Measurements from ENCODE around the gene RAD51B.
"Not testable (repeated sequence)": the region's sequence is repeated elsewhere in the genome, so short reads cannot be mapped to it uniquely, and the experiment has no call there.

The RAD51B gene

GRCh38 chr14:68685419-68686204 lies 866.0 kb downstream of the RAD51B start:
- peak; percentile 36 to 57 for DNase-seq (ENCODE audit: low read depth in 2 of 2)

- DNase-seq (ENCODE audit: low read depth in 2 of 2) = no peak
Measured at GRCh38 chr14:68686205-68686465, 866.6 kb downstream of the RAD51B start.

GRCh38 chr14:68686724-68687123 lies 867.1 kb downstream of the RAD51B start:
- DNase-seq (ENCODE audit: low read depth in 2 of 2) = no peak

GRCh38 chr14:68687746-68688145 lies 868.2 kb downstream of the RAD51B start:
- no peak for DNase-seq (ENCODE audit: low read depth in 2 of 2)

GRCh38 chr14:68688872-68689371 lies 869.3 kb downstream of the RAD51B start:
- DNase-seq (ENCODE audit: low read depth in 2 of 2) = no peak

- DNase-seq (ENCODE audit: low read depth in 2 of 2) = no peak
Measured at GRCh38 chr14:68689511-68689910, 869.9 kb downstream of the RAD51B start.

GRCh38 chr14:68690089-68690958 lies 870.7 kb downstream of the RAD51B start:
- no peak for DNase-seq (ENCODE audit: low read depth in 2 of 2)

- no peak for DNase-seq (ENCODE audit: low read depth in 2 of 2)
Measured at GRCh38 chr14:68691031-68691791, 871.6 kb downstream of the RAD51B start.

- DNase-seq (ENCODE audit: low read depth in 2 of 2) = no peak
Measured at GRCh38 chr14:68691792-68692118, 872.2 kb downstream of the RAD51B start.

- DNase-seq (ENCODE audit: low read depth in 2 of 2) = no peak
Measured at GRCh38 chr14:68692216-68692615, 872.6 kb downstream of the RAD51B start.

GRCh38 chr14:68692916-68693771 lies 873.6 kb downstream of the RAD51B start:
- no peak for DNase-seq (ENCODE audit: low read depth in 2 of 2)

GRCh38 chr14:68693926-68694325 lies 874.3 kb downstream of the RAD51B start:
- no peak for DNase-seq (ENCODE audit: low read depth in 2 of 2)

- no peak for DNase-seq (ENCODE audit: low read depth in 2 of 2)
Measured at GRCh38 chr14:68694516-68695235, 875.1 kb downstream of the RAD51B start.

GRCh38 chr14:68695326-68695768 lies 875.8 kb downstream of the RAD51B start:
- peak; percentile 29 to 32 for DNase-seq (ENCODE audit: low read depth in 2 of 2)

GRCh38 chr14:68695856-68696255 lies 876.3 kb downstream of the RAD51B start:
- DNase-seq (ENCODE audit: low read depth in 2 of 2) = no peak

GRCh38 chr14:68696266-68696665 lies 876.7 kb downstream of the RAD51B start:
- DNase-seq (ENCODE audit: low read depth in 2 of 2) = no peak

GRCh38 chr14:68696721-68697495 lies 877.3 kb downstream of the RAD51B start:
- DNase-seq (ENCODE audit: low read depth in 2 of 2) = no peak

- not testable (repeated sequence) for DNase-seq (ENCODE audit: low read depth in 2 of 2)
Measured at GRCh38 chr14:68698773-68699172, 879.2 kb downstream of the RAD51B start.

- no peak for DNase-seq (ENCODE audit: low read depth in 2 of 2)
Measured at GRCh38 chr14:68701001-68701741, 881.6 kb downstream of the RAD51B start.

All from stimulated activated CD8-positive, alpha-beta memory T cell treated with anti-CD3 and anti-CD28 coated beads, Interleukin-2, amount 100 ng/mL, for 48 hours (primary cell).